Activated CD8-positive, alpha-beta memory T cell treated with anti-CD3 and anti-CD28 coated beads for 24 hours (primary cell): ENCODE data around the gene ISCA2.
"Not testable (repeated sequence)": the region's sequence is repeated elsewhere in the genome, so short reads cannot be mapped to it uniquely, and the experiment has no call there.

Source experiments
- DNase-seq: peaks from one replicate; pipeline ENCODE4 v3.0.0-alpha.2; 2020

Gene ISCA2, protein sequence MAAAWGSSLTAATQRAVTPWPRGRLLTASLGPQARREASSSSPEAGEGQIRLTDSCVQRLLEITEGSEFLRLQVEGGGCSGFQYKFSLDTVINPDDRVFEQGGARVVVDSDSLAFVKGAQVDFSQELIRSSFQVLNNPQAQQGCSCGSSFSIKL

GRCh38 chr14:74493343-74494261 is at the start of gene ISCA2:
Gene ISCA2, plus strand, starts transcription at chr14:74493765. Its CDS starts 10 bp downstream, at chr14:74493775.
- DNase-seq, result peak; percentile 100

GRCh38 chr14:74444866-74445265 is 48.7 kb upstream of the ISCA2 start:
- DNase-seq, result peak; percentile 1

DNA sequence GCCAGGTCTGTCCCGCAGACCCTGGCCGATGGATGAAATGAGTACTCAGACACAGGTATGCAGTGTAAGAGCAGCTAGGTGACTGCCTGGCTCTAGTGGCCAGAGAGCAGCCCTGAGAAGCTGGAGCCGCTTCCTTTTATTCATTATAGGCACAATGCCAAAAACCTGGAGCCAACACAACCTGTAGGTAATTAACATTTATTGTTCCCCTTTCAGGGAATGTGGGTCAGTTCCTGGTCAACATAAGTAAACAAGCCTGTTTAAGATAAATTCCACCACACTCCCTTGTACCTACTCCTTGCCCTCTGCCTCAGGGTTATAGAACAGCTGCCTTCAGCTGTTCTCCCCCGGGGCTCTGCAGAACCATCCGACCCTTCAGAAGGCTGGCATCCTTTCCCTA is 39.2 kb upstream of the ISCA2 start:
- not testable (repeated sequence) for DNase-seq

- DNase-seq, result no peak
Observed at GRCh38 chr14:74456684-74457564, 36.6 kb upstream of the ISCA2 start.

- no peak for DNase-seq
Observed at GRCh38 chr14:74457565-74457895, 36.0 kb upstream of the ISCA2 start.

DNA sequence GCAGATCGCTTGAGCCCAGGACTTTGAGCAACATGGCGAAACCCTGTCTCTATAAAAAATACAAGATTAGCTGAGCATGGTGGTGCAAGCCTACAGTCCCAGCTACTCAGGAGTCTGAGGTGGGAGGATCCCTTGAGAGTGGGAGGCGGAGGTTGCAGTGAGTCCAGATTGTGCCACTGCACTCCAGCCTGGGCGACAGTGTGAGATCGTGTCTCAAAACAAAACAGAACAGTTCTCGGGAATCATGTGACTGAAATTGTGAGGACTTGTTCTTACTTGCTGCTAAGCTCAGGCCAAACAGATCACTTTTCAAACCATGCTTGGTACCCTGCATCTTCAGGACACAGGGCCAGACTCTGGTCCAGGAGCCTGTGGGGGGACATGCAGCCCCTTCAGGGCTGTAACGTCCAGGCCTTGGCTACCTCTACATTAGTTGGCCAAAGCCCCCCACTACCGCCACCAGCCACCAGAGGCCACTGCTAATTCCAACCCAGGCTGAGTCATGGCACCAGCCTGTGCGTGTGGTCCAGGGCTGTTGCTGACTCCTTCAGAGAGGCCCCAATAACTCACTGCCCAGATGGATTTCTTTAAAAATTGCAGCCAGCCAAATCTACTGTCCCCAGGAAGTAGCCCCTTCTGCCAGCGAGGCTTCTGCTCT is 34.1 kb upstream of the ISCA2 start:
- DNase-seq, result peak; percentile 61

- no peak for DNase-seq
Observed at GRCh38 chr14:74459976-74460375, 33.6 kb upstream of the ISCA2 start.

- no peak for DNase-seq
Observed at GRCh38 chr14:74462993-74463392, 30.6 kb upstream of the ISCA2 start.

- no peak for DNase-seq
Observed at GRCh38 chr14:74463697-74464096, 29.9 kb upstream of the ISCA2 start.

- DNase-seq, result no peak
Observed at GRCh38 chr14:74464785-74465184, 28.8 kb upstream of the ISCA2 start.

DNA sequence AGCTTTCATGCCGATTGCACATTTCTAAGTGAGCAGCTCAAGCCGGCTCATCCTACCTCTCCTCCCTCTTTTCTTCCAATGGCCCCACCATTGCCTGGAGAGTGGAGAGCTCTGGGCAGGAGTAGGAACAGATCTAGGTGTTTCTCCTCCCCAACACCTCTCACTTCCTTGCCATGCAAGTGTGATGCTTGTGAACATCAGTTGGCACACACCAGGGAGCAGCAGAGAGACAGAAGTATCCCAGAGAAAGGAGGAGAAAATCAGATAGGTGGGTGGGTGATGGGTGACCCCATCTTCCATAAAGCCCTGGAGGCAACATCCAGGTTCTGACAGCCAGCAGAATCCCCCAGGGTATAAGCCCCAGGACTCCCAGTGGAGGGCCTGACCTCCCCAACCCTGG is 28.2 kb upstream of the ISCA2 start:
- no peak for DNase-seq

- DNase-seq, result no peak
Observed at GRCh38 chr14:74468513-74468912, 25.1 kb upstream of the ISCA2 start.

- no peak for DNase-seq
Observed at GRCh38 chr14:74469548-74470518, 23.7 kb upstream of the ISCA2 start.

DNA sequence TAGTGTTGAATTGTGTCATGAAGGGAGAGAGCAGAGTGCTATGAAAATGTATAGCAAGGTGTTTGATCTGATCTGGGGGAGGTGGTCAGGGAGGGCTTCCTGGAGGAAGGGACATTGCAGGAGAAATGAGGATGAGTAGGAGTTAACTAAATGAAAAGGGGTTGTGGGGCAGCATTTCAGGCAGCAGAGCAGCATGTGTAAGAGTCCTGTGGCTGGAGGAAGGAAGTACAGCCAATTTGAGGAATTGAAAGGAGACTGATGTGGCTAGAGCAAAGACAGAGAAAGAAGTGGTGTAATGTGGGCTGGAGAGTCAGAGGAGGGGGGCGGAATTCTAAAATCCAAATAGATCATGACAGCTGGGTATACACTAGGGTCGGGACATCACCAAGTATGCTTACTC is 21.0 kb upstream of the ISCA2 start:
- DNase-seq, result no peak

DNA sequence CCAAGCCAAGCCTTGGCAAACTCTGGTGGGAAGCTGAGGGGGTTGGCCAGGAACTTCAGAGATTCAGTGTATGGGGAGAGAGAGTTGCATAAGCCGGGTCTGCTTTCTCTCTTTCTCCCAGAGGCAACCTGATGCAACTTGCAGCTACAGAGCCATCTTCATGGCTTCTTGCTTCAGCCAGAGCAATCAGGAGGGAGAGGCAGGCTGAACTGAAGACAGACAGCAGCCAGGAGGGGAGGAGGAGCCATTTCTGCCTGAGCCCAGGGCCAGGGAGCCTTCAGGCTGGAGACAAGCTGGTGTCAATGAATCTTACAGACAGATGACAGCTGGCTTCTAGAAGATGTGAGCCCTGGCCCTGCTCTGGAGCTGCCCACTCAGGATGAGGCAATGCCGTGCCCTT is 19.2 kb upstream of the ISCA2 start:
- no peak for DNase-seq

DNA sequence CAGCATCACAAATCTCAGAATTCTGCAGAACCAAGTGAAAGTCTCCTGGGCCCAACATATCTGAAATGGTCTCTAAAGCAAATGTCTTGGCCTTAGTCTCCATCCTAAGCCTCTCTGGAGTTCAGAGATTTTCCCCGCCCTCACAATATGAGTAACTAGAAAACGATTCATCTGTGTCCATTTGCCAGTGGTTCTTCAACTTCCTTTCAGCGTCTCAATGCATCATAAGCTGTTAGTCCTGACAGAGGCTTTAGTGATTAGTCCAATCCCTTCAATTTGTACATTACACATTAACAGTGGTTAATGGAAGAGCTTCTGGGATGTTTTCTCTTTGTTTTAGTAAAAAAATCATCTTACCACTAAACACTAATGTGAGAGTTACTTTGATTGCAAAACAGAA is 17.9 kb upstream of the ISCA2 start:
- no peak for DNase-seq

DNA sequence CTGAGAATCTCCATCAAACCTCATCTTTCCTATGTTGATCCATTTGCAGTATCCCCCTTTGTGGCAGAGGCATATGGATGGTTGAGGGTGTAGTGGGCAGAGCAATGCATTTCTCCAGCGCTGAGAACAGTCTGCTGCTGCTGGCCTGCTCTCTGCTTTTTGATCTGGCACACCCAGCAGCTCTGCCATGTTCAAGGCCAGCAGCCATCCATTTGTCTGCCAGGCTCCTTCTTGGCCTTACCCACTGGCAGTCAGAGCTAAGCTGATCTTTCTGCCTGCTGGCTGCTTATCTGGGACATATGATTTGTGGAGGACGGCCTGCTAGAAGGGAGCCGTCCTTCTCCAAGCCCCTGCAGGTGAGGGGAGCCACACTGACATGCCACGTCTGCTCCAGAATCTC is 17.5 kb upstream of the ISCA2 start:
- no peak for DNase-seq

DNA sequence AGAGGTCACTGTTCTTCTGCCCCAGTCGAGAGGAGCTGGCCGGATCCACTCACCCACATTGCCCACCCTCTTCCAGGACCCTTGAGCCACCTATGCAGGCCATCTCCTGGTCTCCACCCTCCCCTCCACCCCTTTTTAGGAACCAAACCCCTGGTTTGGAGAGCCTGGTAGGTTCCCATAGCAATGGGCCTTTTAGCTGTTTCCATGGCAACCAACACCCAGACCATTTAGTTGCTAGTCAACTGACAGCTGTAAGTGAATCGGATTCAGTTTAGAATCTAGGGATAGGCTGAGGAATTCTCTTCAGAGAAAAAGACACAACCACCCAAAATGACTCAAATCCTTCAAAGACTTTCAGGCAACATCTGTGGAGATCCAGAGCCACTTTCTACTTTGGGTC is 17.0 kb upstream of the ISCA2 start:
- no peak for DNase-seq

DNA sequence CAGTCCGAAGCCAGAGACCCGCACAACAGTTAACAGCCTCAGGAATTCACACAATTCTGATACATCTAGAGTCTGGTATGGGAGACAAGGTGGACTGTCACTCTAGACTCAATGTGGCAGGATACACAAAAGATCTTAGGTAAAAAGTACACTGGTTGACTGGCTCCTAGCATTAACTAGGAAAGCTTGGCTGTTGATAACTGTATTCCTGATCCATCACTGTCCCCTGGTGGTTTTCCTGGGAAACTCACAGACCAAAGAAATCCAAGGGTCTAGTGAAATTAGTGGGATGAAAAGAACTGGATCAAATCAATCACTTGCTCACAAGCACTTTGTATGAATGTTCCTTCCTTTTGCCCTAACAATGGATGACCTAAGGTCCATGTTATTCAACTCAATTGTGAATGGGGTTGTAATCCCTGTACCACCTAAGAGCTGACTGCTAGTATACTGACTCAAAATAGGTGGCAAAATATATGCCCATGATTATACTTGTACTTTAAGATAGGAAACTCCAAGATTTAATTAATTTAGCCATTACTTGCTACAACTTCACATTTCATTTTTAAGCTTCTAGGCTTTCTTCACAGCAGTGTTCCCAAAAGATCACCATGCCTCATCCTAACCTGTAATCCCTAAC is 14.4 kb upstream of the ISCA2 start:
- no peak for DNase-seq

GRCh38 chr14:74480046-74480445 is 13.5 kb upstream of the ISCA2 start:
- DNase-seq, result no peak

GRCh38 chr14:74482571-74482970 is 11.0 kb upstream of the ISCA2 start:
- DNase-seq, result no peak
